Natural killer cell treated with Interleukin-12 subunit alpha and Interleukin-12 subunit beta and Interleukin-15 and Interleukin-18, amount 100 ng/mL, for 72 hours (primary cell): ENCODE data around the gene PTK6. TPM values are rescaled to one million over a fixed set of nuclear protein-coding genes. Genes with fewer than 3 reads are reported as not detected.

Experiments used
- ATAC-seq, 2 donors: fragments of 150-1000 bp; cut with Tn5 transposase in 1 of 2; sonication (Bioruptor Pico), chemical (Tn5 transposase) in 1 of 2; 2 replicates each; pipeline ENCODE4 v1.10.0; 2021
- DNase-seq: peaks from one replicate; pipeline ENCODE4 v3.0.0; 2022; ENCODE audit warnings: low spot score
- H3K27ac Mint-ChIP-seq, 2 donors: 1 replicate in 1 of 2; 2 replicates in 1 of 2; pipeline ENCODE4 v1.8.0; 2022; ENCODE audit warnings: mixed read lengths in 2 of 2, mild to moderate bottlenecking in 1 of 2, moderate library complexity in 1 of 2
- H3K27me3 Mint-ChIP-seq, 2 donors: 1 replicate in 1 of 2; 2 replicates in 1 of 2; pipeline ENCODE4 v1.8.0; 2022; ENCODE audit warnings: mixed read lengths in 2 of 2
- H3K36me3 Mint-ChIP-seq: one replicate; pipeline ENCODE4 v1.8.0; 2022; ENCODE audit warnings: mixed read lengths
- H3K4me1 Mint-ChIP-seq, 2 donors: 1 replicate in 1 of 2; 2 replicates in 1 of 2; pipeline ENCODE4 v1.8.0; 2022; ENCODE audit warnings: low read depth in 2 of 2, mixed read lengths in 2 of 2, mild to moderate bottlenecking in 1 of 2
- H3K4me3 Mint-ChIP-seq: one replicate; pipeline ENCODE4 v1.8.0; 2022; ENCODE audit warnings: mixed read lengths
- H3K9me3 Mint-ChIP-seq: 2 replicates; pipeline ENCODE4 v1.8.0; 2022; ENCODE audit warnings: mixed read lengths
- total RNA-seq, 2 donors: library from RNA; stranded (reverse); gene quantifications; one replicate each; pipeline ENCODE4 v1.2.3, GENCODE V29; 2022

Gene PTK6
- total RNA-seq, 2 donors from 2014 or later, result 0.19 TPM; not detected in 1

- Mint-ChIP-seq H3K4me3 (no peak overlapping the region), H3K36me3 (no peaks in the 10 kb centered on the region), H3K27me3 (peaks cover 0 to 11% of the 10 kb centered on the region in 2 donors), H3K4me1 (no peaks in the 10 kb centered on the region), H3K9me3 (no peaks in the 10 kb centered on the region), H3K27ac (no peak overlapping the region)
- no peak for ATAC-seq
- no peak for DNase-seq
Measured at GRCh38 chr20:63500902-63501817, 36.0 kb downstream of the PTK6 start.

- H3K27ac Mint-ChIP-seq, result no peak overlapping the region
- H3K36me3 Mint-ChIP-seq, result no peaks in the 10 kb centered on the region
- no peak for ATAC-seq
- no peak for DNase-seq
- no peaks in the 10 kb centered on the region for H3K9me3 Mint-ChIP-seq
- H3K4me3 Mint-ChIP-seq, result no peak overlapping the region
- H3K27me3 Mint-ChIP-seq, result peaks cover 0 to 11% of the 10 kb centered on the region in 2 donors
- no peaks in the 10 kb centered on the region for H3K4me1 Mint-ChIP-seq
Measured at GRCh38 chr20:63500151-63500901, 36.9 kb downstream of the PTK6 start.

- ATAC-seq, result peak in 1 of 2 donors; percentile 12
Measured at GRCh38 chr20:63499338-63499969, 37.7 kb downstream of the PTK6 start.

DNA sequence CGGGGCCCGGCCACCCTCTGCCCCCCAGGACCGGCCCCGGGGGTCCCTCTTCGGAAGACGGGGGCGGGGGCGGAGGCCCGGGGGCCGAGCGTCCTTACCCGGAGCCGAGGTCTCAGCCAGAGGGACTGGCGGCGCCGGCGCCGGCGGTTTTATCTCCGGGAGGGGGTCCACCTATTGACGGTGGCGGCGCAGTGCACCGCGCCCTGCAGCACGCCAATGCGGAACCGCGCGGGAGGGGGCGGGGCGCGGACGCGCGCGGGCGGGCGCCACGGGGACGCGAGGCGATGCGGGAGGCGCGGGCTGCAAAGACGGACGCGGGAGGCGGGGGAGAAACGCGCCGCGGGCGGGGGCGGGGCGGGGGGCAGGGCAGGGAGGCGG lies 38.2 kb downstream of the PTK6 start, which contains the start of gene EEF1A2:
Gene EEF1A2 (minus strand): TSS at position 124 of the 378 bp plus-strand sequence. CDS start 1,320 bp downstream, outside the sequence.
- ATAC-seq (peak; percentile 14 to 62), DNase-seq (no peak)
- Mint-ChIP-seq H3K27ac (no peak within 1 kb of the TSS), H3K36me3 (no peaks in the 10 kb centered on the region), H3K4me1 (no peaks in the 10 kb centered on the region), H3K27me3 (peaks cover 0 to 3% of the 10 kb centered on the region in 2 donors), H3K4me3 (no peak within 1 kb of the TSS), H3K9me3 (no peaks in the 10 kb centered on the region)

More at GRCh38 chr20:63499338-63499969, 37.7 kb downstream of the PTK6 start:
- no peaks in the 10 kb centered on the region for H3K9me3 Mint-ChIP-seq
- H3K4me1 Mint-ChIP-seq, result no peaks in the 10 kb centered on the region
- no peak overlapping the region for H3K4me3 Mint-ChIP-seq
- no peaks in the 10 kb centered on the region for H3K36me3 Mint-ChIP-seq
- DNase-seq, result no peak
- peaks cover 0 to 5% of the 10 kb centered on the region in 2 donors for H3K27me3 Mint-ChIP-seq
- no peak overlapping the region for H3K27ac Mint-ChIP-seq

GRCh38 chr20:63497946-63498935 lies 38.9 kb downstream of the PTK6 start:
- Mint-ChIP-seq H3K36me3 (no peaks in the 10 kb centered on the region), H3K27ac (no peak overlapping the region), H3K9me3 (no peaks in the 10 kb centered on the region), H3K4me3 (no peak overlapping the region), H3K4me1 (no peaks in the 10 kb centered on the region), H3K27me3 (peaks cover 0 to 3% of the 10 kb centered on the region in 2 donors)
- DNase-seq (no peak), ATAC-seq (no peak)

DNA sequence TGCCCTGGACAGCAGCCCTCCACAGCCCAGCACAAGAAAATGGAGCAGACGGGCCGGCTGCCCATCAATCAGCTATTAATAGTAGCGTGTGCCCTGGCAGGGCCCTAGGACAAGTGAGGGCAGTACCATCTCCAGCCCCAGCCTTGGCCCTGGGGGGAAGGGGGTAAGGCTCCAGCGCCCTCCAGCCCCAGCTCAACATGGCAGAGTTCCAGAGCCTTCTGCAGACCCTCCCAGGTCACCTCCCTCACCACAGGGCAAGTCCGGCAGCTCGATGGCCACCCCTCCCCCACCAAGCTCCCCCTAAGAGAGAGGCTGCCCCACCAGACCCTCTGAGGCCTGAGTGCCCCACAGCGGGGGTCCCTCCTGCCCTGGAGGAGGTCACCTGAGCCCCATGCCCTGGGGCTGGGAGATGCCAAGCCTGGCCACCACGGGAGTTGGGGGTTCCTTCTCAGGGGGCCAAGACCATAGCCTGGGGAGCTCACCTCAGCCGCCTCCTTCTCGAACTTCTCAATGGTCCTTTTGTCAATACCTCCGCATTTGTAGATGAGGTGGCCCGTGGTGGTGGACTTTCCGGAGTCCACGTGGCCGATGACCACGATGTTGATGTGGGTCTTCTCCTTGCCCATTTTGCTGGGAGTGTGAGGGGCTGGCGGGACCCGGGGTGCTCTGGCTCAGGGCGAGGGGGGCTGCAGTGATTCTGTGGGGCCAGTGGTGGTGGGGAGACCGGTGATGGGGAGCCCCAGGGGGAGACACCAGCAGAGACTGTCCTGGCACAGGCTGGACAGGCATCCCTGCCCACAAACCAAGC lies 39.8 kb downstream of the PTK6 start:
- ATAC-seq, result no peak
- Mint-ChIP-seq H3K27me3 (peaks cover 3 to 5% of the 10 kb centered on the region in 2 donors), H3K4me3 (no peak overlapping the region), H3K4me1 (no peaks in the 10 kb centered on the region), H3K36me3 (no peaks in the 10 kb centered on the region), H3K27ac (no peak overlapping the region), H3K9me3 (peaks cover under 1% of the 10 kb centered on the region)
- DNase-seq, result no peak

DNA sequence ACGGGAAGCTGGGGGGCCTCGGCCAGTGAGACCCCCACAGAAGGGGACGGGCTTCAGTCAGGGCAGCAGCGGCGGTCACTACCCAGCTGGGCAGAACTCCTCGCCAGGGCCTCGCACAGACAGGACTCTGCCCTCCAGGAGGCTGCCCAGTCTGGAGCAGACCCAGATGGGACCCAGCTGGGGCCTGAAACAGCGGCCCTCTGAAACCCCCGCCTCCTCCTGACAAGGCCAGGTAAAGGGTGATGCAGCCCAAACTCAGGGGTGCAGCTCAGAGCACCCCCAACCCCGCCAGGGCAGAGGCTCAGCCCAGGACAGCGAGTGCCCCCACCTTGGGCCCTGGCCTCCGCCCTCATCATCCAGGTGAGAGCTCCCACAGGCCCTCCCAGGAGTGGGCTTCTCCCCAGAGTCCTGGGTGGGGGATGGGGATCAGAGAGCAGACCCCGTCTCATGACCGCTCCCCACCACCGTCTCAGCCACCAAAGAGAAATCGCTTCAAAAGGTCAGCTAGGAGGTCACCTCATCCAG lies 40.5 kb downstream of the PTK6 start:
- no peak for ATAC-seq
- H3K36me3 Mint-ChIP-seq, result no peaks in the 10 kb centered on the region
- H3K9me3 Mint-ChIP-seq, result peaks cover 4% of the 10 kb centered on the region

DNA sequence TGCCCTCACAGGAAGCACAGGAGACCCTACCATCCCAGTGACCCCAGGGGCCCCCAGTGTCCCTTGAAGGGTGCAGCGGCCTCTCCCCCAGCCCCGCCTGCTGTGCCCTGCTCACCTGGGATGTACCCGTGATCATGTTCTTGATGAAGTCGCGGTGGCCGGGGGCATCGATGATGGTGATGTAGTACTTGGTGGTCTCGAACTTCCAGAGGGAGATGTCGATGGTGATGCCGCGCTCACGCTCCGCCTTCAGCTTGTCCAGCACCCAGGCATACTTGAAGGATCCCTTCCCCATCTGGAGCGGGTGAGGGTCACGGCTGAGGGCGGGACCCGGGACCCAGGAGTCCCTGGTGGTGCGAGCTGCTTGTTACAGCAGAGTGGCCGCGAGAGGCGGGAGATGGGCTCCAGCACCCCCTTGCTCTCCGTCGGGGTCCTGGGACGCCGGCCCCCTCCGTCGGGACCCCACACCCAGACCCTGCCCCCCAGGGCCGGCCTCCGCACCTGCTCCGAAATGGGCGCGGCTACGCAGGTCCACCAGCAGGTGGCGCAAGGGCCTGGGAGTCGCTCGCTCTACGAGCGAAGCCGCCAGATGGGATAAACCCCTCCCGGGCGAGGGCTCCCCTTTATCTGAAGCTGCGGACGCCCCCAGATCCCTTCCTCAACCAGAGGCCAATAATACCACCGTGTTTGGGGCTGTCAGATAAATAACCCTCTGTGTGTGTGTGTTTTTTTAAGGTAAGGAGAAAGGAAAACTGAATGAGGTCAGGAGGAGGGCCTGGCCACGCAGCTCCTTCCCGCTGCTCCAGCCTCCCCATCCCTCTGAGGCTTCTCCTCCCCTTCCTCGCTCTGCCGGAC lies 41.2 kb downstream of the PTK6 start:
- ATAC-seq (peak; percentile 60 to 73), DNase-seq (peak; percentile 74)
- Mint-ChIP-seq H3K9me3 (peaks cover 4% of the 10 kb centered on the region), H3K27me3 (peaks cover 3 to 14% of the 10 kb centered on the region in 2 donors), H3K36me3 (no peaks in the 10 kb centered on the region), H3K27ac (no peak overlapping the region), H3K4me3 (no peak overlapping the region), H3K4me1 (no peaks in the 10 kb centered on the region)

More for the DNA sequence above, 40.5 kb downstream of the PTK6 start:
- H3K4me1 Mint-ChIP-seq, result no peaks in the 10 kb centered on the region
- H3K4me3 Mint-ChIP-seq, result no peak overlapping the region
- H3K27ac Mint-ChIP-seq, result no peak overlapping the region
- no peak for DNase-seq
- peaks cover 3 to 12% of the 10 kb centered on the region in 2 donors for H3K27me3 Mint-ChIP-seq

- ATAC-seq (no peak), DNase-seq (no peak)
- no peaks in the 10 kb centered on the region for H3K36me3 Mint-ChIP-seq
- H3K4me1 Mint-ChIP-seq, result no peaks in the 10 kb centered on the region
- peaks cover 4% of the 10 kb centered on the region for H3K9me3 Mint-ChIP-seq
- H3K4me3 Mint-ChIP-seq, result no peak overlapping the region
- H3K27ac Mint-ChIP-seq, result no peak overlapping the region
- peaks cover 3 to 14% of the 10 kb centered on the region in 2 donors for H3K27me3 Mint-ChIP-seq
Measured at GRCh38 chr20:63495167-63495720, 41.9 kb downstream of the PTK6 start.

DNA sequence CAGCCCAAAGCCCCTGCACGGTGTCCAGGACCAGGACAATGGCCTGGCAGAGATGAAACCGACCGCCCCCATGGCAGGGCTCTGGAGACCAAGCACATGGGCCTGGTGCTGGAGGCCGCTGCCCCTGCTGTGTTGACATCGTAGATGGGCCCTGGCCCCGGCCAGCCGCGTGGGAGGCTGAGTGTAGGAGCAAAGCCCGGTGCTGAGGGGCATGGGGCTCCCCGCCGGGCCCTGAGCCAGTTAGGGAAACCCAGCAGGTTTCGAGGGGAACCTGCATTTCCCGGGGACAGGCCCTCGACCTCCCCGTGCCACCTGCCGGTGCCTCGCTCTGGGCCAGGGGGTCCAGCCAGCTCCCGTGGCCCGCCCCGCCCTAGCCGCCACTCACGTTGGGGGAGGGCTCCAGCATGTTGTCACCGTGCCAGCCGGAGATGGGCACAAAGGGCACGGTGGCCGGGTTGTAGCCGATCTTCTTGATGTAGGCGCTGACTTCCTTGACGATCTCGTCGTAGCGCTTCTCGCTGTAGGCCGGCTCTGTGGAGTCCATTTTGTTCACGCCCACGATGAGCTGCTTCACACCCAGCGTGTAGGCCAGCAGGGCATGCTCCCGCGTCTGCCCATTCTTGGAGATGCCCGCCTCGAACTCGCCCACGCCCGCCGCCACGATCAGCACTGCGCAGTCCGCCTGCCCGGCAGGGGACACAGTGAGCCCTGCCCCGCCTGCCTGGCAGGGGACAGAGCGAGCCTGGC lies 42.6 kb downstream of the PTK6 start:
- H3K9me3 Mint-ChIP-seq, result peaks cover 4% of the 10 kb centered on the region

DNA sequence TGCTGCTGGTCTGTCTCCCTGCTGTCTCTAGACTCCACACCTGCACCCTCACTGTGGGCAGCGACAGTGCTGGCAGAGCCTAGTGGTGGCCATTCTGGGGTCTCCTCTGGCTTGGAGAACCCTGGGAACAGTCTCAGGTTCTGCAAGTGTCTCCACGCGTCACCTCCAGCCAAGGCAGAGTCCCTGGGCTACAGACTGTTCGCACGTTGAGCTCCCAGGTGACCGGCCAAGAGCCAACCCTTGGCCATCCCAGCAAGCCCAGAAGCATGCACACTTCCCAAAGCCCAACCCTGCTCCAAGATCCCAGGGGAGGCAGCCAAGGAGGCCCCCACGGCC lies 43.1 kb downstream of the PTK6 start:
- Mint-ChIP-seq H3K4me1 (no peaks in the 10 kb centered on the region), H3K27me3 (peaks cover 3 to 14% of the 10 kb centered on the region in 2 donors), H3K27ac (no peak overlapping the region), H3K36me3 (no peaks in the 10 kb centered on the region), H3K4me3 (no peak overlapping the region), H3K9me3 (peaks cover 4% of the 10 kb centered on the region)
- ATAC-seq (no peak), DNase-seq (no peak)

More for the DNA sequence above, 42.6 kb downstream of the PTK6 start:
- Mint-ChIP-seq H3K4me1 (no peaks in the 10 kb centered on the region), H3K27me3 (peaks cover 3 to 14% of the 10 kb centered on the region in 2 donors), H3K4me3 (no peak overlapping the region), H3K36me3 (no peaks in the 10 kb centered on the region), H3K27ac (no peak overlapping the region)
- ATAC-seq (no peak), DNase-seq (no peak)
